Right atrium auricular region (tissue), 2 donors: ENCODE measurements around the gene APBA3. TPM values are rescaled to one million over a fixed set of nuclear protein-coding genes. Genes with fewer than 3 reads are reported as not detected.

Experiments used
- DNase-seq: peaks from one replicate; pipeline ENCODE4 v3.0.0-alpha.2; 2019; ENCODE audit warnings: low spot score
- H3K27ac ChIP-seq, 2 donors: fragments of 200-600 bp; sonication (generic); 1 replicate in 1 of 2; 2 replicates in 1 of 2; pipeline ENCODE4 v1.5.1; 2016 to 2019
- H3K27me3 ChIP-seq, 2 donors: fragments of 200-600 bp; sonication (generic); one replicate each; pipeline versions ENCODE4 v1.5.1 to v1.6.0; 2017 to 2019
- H3K36me3 ChIP-seq: fragments of 200-600 bp; sonication (generic); one replicate; pipeline ENCODE4 v1.5.1; 2016
- H3K4me1 ChIP-seq, 2 donors: fragments of 200-600 bp; sonication (generic); one replicate each; pipeline versions ENCODE4 v1.5.1 to v1.6.0; 2017 to 2019
- H3K4me3 ChIP-seq, 2 donors: fragments of 200-600 bp; sonication (generic); 1 replicate in 1 of 2; 2 replicates in 1 of 2; pipeline ENCODE4 v1.5.1; 2017 to 2019; ENCODE audit warnings: mild to moderate bottlenecking in 1 of 2, moderate library complexity in 1 of 2
- H3K9me3 ChIP-seq, 2 donors: fragments of 200-600 bp; sonication (generic); one replicate each; pipeline ENCODE4 v1.5.1; 2019
- CTCF ChIP-seq, 2 donors: fragments of 200-600 bp; sonication (generic); IDR thresholded peaks; one replicate each; pipeline ENCODE4 v1.5.1; 2019; ENCODE audit warnings: antibody characterized with exemption in 2 of 2
- total RNA-seq, 2 donors: library from RNA; depleted of rRNA; stranded (reverse); fragments of >200 nt; gene quantifications; one replicate each; pipeline ENCODE4 v1.1.0, GENCODE V29; 2016

Gene APBA3
- total RNA-seq, 2 donors from 2014 or later: 14.7 to 24.8 TPM

DNA sequence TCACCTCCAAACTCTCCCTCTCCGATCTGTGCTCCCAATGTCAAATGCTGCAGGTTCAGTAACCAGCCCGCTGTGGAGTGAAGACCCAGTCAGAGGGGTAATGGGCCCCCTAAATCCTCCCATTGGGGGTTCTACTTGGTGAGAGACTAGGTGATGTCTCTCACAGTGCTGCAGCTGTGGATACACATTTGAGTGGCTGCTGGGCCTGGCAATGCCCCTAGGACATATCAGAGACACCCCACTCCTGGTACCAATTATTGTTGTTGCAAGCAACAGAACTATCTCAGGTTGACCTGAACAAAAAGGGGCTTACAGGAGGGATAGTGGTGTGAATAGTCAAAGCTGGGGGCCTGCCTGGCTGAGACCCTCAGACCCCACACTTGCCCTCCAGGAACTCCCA is 20.1 kb upstream of the APBA3 start:
- Histone ChIP-seq H3K27me3 (peaks cover 0 to 7% of the 10 kb centered on the region in 2 donors), H3K4me3 (no peak overlapping the region), H3K27ac (no peak overlapping the region), H3K36me3 (no peaks in the 10 kb centered on the region), H3K9me3 (peaks cover 17 to 26% of the 10 kb centered on the region in 2 donors), H3K4me1 (peaks cover 0 to 9% of the 10 kb centered on the region in 2 donors)
- DNase-seq: no peak
- TF ChIP-seq CTCF (IDR thresholded peaks at IDR 0.05): no peak

DNA sequence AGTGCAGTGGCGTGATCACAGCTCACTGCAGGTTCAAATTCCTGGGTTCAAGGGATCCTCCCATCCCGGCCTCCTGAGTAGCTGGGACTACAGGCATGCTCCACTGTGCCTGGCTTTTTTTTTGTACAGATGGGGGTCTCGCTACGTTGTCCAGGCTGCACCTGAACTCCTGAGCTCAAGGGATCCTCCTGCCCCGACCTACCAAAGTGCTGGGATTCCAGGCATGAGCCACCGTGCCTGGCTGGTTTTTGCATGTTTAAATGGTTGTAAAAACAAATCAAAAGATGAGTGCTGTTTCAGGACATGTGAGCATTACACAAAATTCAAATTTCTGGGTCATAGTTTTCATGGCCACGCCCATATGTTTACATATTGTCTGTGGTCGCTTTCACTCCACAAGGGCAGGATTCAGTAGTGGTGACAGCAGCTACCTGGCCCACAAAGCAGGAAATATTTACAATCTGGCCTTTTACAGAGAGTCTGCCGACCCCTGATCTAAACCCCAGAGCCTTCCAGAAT is 19.4 kb upstream of the APBA3 start:
- Histone ChIP-seq H3K36me3 (no peaks in the 10 kb centered on the region), H3K4me1 (peaks cover 0 to 7% of the 10 kb centered on the region in 2 donors), H3K27me3 (peaks cover 0 to 7% of the 10 kb centered on the region in 2 donors), H3K4me3 (no peak overlapping the region), H3K27ac (no peak overlapping the region), H3K9me3 (peaks cover 17 to 26% of the 10 kb centered on the region in 2 donors)
- TF ChIP-seq CTCF (IDR thresholded peaks at IDR 0.05): no peak
- DNase-seq: no peak

DNA sequence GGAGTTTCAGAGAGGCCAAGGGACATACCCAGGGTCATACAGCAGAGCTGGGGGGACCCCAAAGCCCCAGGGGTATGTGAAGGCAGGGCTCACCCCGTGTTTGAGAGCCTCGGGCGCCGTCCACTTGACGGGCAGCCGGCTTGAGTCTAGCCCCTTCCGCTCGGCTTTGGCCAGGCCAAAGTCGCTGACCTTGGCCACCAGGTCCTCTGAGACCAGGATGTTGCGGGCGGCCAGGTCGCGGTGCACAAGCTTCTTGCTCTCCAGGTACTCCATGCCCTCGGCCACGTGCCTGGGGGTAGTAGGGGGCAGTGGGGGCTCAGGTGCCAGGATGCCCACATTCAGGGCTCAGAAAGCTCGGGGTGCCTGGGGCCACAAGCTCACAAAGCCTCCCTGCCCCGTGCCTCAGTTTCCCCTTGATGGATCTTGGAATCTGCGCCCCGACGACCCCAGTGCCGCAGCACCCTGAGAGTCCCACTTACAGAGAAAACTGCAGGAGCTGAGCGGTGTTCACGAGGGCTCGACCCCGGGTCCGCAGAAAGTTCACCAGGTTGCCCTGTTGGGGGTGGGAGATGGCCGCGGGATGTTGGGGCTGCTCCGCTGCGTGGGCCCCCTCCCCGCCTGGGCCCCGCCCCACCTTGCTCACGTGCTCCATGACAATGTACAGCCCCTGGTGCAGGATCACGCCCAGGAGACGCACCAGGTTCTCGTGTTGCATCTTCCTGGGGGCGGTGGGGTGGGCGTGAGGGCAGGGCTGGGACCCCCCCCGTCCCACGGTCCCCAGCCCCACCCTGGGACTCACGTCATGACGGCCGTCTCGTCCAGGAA is 17.6 kb upstream of the APBA3 start:
- no peak for DNase-seq
- H3K27ac ChIP-seq: no peak overlapping the region
- TF ChIP-seq CTCF (IDR thresholded peaks at IDR 0.05): no peak
- H3K4me1 ChIP-seq: no peaks in the 10 kb centered on the region
- no peak overlapping the region for H3K4me3 ChIP-seq
- peaks cover 0 to 2% of the 10 kb centered on the region in 2 donors for H3K27me3 ChIP-seq
- peaks cover 17 to 26% of the 10 kb centered on the region in 2 donors for H3K9me3 ChIP-seq
- no peaks in the 10 kb centered on the region for H3K36me3 ChIP-seq

DNA sequence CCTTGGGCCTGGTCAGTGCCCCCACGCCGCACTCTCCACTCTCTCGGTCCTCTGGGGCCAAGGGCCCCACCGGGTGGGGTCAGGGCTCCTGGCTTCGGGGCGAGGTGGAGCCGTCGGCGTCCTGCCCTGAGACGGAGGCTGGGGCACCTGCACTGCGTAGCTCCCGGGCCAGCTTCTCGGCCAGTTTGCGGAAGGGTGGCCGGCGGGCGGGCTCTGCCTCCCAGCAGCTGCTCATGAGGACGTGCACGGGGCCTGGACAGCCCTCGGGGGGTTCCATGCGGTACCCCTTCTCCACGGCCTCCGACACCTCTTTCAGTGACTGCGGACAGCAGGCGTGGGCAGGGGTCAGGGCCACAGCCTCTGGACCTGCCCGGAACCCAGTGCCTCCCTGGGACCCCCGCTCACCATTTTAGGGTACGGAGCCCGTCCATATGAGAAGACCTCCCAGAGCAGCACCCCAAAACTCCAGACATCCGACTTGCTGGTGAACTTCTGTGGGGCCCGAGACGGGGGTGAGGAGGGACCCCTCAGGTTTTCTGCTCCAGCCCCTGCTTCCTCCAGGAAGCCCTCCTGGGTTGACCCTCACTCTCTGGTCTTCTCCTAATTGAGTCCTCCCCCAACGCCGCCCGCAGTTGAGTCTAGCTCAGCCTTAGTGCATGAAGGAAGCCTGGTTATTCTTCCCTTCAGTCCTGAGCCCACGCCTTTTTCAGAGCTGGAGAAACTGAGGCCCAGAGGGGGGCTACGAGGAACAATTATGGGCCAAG is 16.8 kb upstream of the APBA3 start:
- no peak for DNase-seq
- H3K4me1 ChIP-seq: no peaks in the 10 kb centered on the region
- no peak for TF ChIP-seq CTCF (IDR thresholded peaks at IDR 0.05)
- H3K4me3 ChIP-seq: no peak overlapping the region
- H3K9me3 ChIP-seq: peaks cover 17 to 26% of the 10 kb centered on the region in 2 donors
- H3K27ac ChIP-seq: no peak overlapping the region
- H3K36me3 ChIP-seq: no peaks in the 10 kb centered on the region
- no peaks in the 10 kb centered on the region for H3K27me3 ChIP-seq

DNA sequence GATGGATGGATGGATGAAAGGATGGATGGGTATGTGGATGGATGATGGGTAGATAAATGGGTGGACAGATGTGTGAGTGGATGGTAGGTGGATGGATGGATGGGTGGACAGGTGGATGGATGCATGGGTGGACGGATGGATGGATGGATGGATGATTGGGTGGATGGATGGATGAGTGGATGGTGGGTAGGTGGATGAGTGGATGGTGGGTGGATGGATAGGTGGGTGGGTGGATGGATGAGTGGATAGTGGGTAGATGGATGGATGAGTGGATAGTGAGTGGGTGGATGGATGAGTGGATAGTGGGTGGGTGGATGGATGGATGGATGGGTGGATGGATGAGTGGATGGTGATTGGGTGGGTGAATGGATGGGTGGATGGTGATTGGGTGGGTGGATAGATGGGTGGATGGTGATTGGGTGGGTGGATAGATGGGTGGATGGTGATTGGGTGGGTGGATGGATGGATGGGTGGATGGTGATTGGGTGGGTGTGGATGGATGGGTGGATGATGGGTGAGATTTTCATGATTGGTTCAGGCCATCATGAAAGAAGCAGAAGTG is 15.1 kb upstream of the APBA3 start:
- peaks cover 7 to 12% of the 10 kb centered on the region in 2 donors for H3K9me3 ChIP-seq
- no peaks in the 10 kb centered on the region for H3K4me1 ChIP-seq
- no peak for TF ChIP-seq CTCF (IDR thresholded peaks at IDR 0.05)
- H3K36me3 ChIP-seq: no peaks in the 10 kb centered on the region
- H3K27ac ChIP-seq: no peak overlapping the region
- no peak for DNase-seq
- no peak overlapping the region for H3K4me3 ChIP-seq
- no peaks in the 10 kb centered on the region for H3K27me3 ChIP-seq
